NCI-H526 treated with DMSO at 0.1 percent for 48 hours (cell line): ENCODE results near the gene RAB33B.

Source experiments
- DNase-seq: peaks from one replicate; lab custom pipeline; 2025; lab: John Stamatoyannopoulos, UW

Gene RAB33B

DNA sequence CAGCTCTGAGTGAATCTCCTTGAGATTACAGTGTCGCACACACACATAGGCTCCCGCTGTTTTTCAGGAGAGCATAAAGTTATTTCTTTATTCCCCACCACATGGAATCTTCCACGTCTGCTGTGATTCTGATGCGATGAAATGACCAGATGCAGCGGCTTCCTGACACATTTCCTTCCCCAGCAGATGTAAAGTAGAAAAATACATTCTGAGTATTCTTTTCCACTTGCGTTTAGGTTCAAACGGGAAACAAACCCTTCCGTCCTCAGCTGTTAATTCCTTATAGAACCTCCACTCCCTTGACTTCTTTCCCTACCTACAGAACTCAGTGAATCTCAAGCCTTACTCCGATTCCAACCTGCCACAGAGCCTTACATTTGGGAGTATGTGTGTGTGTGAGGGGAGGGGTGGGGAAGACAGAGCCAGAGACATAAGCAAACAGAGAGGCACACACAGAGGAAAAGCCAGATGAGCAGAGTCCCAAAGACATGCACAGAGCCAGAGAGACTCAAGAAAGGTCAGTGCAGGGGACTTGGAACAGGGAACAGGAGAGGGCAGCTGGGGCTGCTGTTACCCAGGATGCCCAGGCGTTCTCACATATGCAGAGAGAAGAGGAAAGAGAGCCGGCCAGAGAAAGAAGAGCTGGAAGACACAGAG lies 54.8 kb downstream of the RAB33B start:
- no peak for DNase-seq

DNA sequence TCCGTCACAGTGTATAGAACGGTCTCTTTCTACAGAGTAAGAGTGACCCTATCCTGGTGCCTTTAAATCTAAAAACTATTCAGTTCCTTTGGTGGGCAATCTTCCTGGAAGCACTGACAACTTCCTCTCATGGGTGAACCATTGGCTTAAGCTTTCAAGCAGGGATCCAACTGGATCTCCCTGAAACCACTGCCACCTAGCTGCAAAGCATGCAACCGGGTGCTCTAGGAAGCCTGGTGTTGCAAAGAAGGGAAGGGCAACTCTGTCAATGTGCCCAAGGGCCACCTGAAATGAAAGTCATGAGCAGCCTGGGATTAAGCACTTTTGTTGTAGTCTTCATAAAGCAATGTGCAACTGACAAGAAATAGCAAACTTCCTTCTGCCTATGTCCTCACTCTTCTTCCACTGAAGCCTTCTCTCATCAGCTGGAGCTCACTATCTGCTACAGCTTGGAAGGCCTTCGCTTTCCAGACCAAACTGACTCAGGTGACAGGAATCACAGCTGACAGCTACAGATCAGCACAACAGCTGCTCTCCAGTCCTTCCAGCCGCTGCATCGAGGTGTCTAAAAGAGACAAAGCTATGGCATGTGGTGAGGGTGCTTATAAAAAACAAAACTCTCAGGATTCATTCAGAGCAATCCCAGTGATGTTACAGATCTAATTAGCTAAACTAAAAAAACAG lies 55.9 kb downstream of the RAB33B start:
- no peak for DNase-seq

DNA sequence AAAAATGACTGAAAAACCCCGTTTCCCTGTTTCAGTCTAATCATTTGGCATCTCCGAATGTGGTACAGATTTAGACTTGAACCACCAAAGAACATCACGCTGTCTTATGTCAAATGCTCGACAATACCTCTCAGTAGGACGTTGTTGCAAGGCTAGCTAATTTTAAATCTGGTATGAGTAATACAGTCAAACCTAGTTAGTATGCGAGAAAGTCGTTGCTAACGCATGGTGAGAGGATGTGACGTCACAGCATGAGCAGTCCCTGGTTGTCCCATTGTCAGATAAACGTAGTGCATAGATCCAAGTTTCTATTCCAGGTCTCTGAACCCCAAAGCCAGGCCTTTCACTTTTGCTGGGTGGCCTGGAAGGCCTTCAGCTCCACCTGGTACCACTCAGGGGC lies 57.4 kb downstream of the RAB33B start:
- DNase-seq, result no peak

DNA sequence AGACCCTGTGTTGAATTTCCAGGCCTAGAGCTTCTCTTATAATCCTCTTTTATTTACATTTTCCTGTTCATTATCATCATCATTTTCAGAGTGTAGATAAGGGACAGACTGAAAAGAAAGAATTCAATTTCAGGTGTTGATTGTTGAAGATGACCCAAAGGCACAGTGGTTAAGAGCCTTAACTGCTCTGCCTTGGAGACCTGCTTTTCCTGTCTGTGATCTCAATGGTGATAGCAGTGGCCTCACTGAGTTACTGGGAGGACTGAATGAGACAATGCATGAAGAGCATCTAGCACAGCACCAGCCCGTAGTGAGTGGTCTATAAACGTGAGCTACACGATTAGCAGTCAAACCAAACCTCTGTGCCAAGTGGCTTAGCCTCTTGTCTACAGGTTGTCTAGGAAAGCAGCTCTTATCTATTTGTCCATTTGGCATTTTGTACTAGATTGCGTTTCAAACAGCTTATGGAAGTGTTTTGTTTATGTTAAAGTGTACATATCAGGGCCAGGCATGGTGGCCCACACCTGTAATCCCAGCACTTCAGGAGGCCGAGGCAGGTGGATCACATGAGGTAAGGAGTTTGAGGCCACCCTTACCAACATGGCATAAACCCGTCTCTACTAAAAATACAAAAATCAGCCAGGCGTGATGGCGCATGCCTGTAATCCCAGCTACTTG lies 60.6 kb downstream of the RAB33B start:
- no peak for DNase-seq

DNA sequence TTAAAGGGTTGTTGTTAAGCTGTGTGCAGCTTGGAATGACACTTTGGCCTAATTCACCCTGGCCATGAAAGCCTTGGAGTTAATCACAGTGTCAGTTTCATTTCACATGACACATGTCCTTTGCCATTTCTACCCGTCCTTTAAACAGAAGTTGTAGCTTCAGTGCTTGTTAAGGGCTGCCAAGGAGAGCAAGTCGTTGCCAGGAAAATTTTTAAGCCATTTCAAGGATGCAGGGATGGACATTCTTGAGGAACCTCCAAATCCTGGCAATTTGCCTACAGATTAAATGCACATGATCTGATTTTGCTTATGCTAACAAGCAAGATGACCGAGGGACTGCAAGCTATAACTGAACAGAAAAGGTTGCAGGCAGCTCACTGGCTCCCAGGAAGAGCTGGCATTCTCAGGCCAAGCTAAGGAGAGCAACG lies 61.6 kb downstream of the RAB33B start:
- DNase-seq, result no peak

DNA sequence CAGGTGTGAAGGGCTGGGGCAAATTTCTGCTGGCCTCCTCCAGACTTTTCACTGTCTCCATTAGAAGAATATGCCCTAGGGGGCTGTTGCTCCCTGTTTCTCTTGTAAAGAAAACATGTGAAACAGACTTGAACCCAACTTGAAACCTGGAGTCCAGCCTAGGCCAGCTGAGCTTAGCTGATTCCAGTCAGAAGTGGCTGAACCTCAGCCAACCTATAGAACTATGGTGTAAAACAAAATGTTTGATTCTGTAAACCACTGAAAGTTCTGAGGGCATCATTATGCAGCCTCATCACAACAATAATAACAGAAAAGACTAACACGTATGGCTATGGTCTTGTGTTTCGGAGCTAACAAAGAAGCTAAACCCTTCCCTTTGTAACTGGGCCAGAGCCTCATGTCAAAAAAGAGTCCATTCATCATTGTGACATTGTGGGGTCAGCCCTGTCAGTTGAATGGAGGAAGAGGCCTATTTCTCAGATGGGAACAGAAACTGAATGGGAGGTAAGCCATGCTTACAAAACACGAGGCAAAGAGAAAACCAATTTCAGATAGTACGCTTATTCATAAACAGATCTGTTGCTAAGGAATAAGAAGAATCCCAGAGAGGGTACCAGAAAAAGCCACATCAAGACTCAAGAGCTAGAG lies 68.0 kb downstream of the RAB33B start:
- no peak for DNase-seq

GRCh38 chr4:139522457-139522856 lies 68.5 kb downstream of the RAB33B start:
- DNase-seq, result no peak

- no peak for DNase-seq
Observed at GRCh38 chr4:139523076-139523475, 69.2 kb downstream of the RAB33B start.

DNA sequence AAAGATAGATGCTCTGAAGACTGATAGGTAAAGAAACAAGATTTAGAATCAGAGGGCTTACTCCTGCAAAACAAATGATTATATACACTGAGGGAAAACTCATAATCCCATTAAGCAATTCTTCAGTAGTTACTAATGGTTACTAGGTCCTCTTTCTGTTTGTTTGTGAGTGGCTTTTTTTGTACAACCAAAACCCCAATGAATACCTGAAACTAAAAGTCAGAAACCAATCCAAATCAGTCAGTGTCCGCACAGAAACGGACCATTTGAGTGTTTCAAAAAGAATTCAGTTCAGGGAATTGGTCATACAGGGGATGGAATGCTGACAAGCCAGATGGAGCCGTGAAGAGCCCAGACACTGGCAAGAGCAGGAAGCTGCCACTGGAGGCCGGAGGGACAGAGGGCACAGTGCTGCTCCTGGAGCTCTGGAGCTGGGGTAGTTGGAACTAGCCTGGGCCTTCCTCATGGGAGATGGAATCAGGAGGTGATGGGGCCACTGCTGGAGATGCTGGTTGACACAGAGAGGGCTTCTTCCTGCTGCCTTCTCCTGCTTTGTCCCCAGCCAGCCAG lies 70.2 kb downstream of the RAB33B start:
- DNase-seq, result no peak

GRCh38 chr4:139525414-139525813 lies 71.5 kb downstream of the RAB33B start:
- DNase-seq, result no peak
